Endodermal cell (in vitro differentiated cells): ENCODE measurements around the gene GINS3. TPM values are rescaled to one million over a fixed set of nuclear protein-coding genes. Genes with fewer than 3 reads are reported as not detected.

Experiments
- DNase-seq: peaks from one replicate; pipeline ENCODE4 v3.0.0-alpha.2; 2017
- H3K27ac ChIP-seq: 2 replicates; pipeline ENCODE4 v1.5.1; 2013; ENCODE audit warnings: mild to moderate bottlenecking, low read depth, low read length, moderate library complexity
- H3K27me3 ChIP-seq: 2 replicates; pipeline ENCODE4 v1.6.1; 2013; ENCODE audit warnings: mild to moderate bottlenecking, low read length, moderate library complexity; ENCODE audit not compliant: insufficient read depth, control insufficient read depth, poor library complexity, severe bottlenecking
- H3K36me3 ChIP-seq: 2 replicates; pipeline ENCODE4 v1.7.0; 2013; ENCODE audit warnings: mild to moderate bottlenecking, low read length, moderate library complexity; ENCODE audit not compliant: control insufficient read depth, insufficient read depth
- H3K4me1 ChIP-seq: one replicate; pipeline ENCODE4 v1.7.0; 2013; ENCODE audit warnings: low read length; ENCODE audit not compliant: control insufficient read depth, insufficient read depth
- H3K4me3 ChIP-seq: 2 replicates; pipeline ENCODE4 v1.5.1; 2013; ENCODE audit warnings: mild to moderate bottlenecking, low read length, moderate library complexity
- H3K9ac ChIP-seq: 2 replicates; pipeline ENCODE4 v1.6.1; 2013; ENCODE audit warnings: mild to moderate bottlenecking, low read length, moderate library complexity; ENCODE audit not compliant: poor library complexity, severe bottlenecking; ENCODE audit errors: extremely low read depth
- H3K9me3 ChIP-seq: 2 replicates; pipeline ENCODE4 v1.6.1; 2013; ENCODE audit warnings: mild to moderate bottlenecking, low read length, moderate library complexity; ENCODE audit not compliant: control insufficient read depth
- H3K27ac Mint-ChIP-seq: 2 replicates; pipeline ENCODE4 v1.8.0; 2020; ENCODE audit warnings: mixed read lengths
- H3K27me3 Mint-ChIP-seq: 2 replicates; pipeline ENCODE4 v1.8.0; 2021; ENCODE audit warnings: mild to moderate bottlenecking, mixed read lengths; ENCODE audit not compliant: insufficient read depth
- H3K36me3 Mint-ChIP-seq: 2 replicates; pipeline ENCODE4 v1.8.0; 2020; ENCODE audit warnings: low read depth, mixed read lengths
- H3K4me1 Mint-ChIP-seq: 2 replicates; pipeline ENCODE4 v1.8.0; 2020; ENCODE audit warnings: mixed read lengths
- H3K4me3 Mint-ChIP-seq: 2 replicates; pipeline ENCODE4 v1.8.0; 2020; ENCODE audit warnings: mild to moderate bottlenecking, moderate library complexity, mixed read lengths
- H3K9me3 Mint-ChIP-seq: 2 replicates; pipeline ENCODE4 v1.8.0; 2020; ENCODE audit warnings: mild to moderate bottlenecking, mixed read lengths
- CTCF ChIP-seq: fragments of 200-600 bp; sonication (generic); conservative IDR thresholded peaks from 2 replicates; pipeline ENCODE4 v1.5.0; 2021; ENCODE audit warnings: antibody characterized with exemption, mild to moderate bottlenecking
- whole genome bisulfite sequencing, 2 experiments: methylation state at CpG; one replicate each; pipeline versions ENCODE4 v1.1.5 to v1.1.7; 2013; ENCODE audit warnings: missing lambda C conversion rate in 2 of 2, mixed read lengths in 1 of 2; ENCODE audit not compliant: insufficient coverage in 1 of 2, insufficient read length in 1 of 2; 5-methylcytosine and 5-hydroxymethylcytosine counted together
- total RNA-seq, 2 donors: library from RNA; stranded (reverse); fragmentation: NEBNext Ultra II Directional in 1 of 2; extraction: Animal tissue kit (Norgen Biotek cat#: 25700) in 1 of 2; gene quantifications; 2 replicates in 1 of 2; 3 replicates in 1 of 2; pipeline ENCODE4 v1.2.1, GENCODE V29; 2021

The GINS3 gene
- total RNA-seq, 2 donors from 2014 or later: 10.5 to 14.7 TPM

- Mint-ChIP-seq H3K36me3 (no peaks in the 10 kb centered on the region), H3K27ac (no peak overlapping the region), H3K4me3 (no peak overlapping the region), H3K27me3 (peaks cover 26% of the 10 kb centered on the region), H3K9me3 (no peaks in the 10 kb centered on the region), H3K4me1 (peaks cover 18% of the 10 kb centered on the region)
- WGBS, 2 experiments: 97 to 100% methylated on average over 3 of the region's 3 CpGs
- H3K27me3 ChIP-seq: no peaks in the 10 kb centered on the region
- no peak for TF ChIP-seq CTCF
- H3K9ac ChIP-seq: no peak overlapping the region
- no peak overlapping the region for H3K4me3 ChIP-seq
- no peaks in the 10 kb centered on the region for H3K9me3 ChIP-seq
- peaks cover 8% of the 10 kb centered on the region for H3K4me1 ChIP-seq
- H3K36me3 ChIP-seq: no peaks in the 10 kb centered on the region
- no peak overlapping the region for H3K27ac ChIP-seq
- no peak for DNase-seq
Measured at GRCh38 chr16:58452640-58453039, 60.4 kb downstream of the GINS3 start.

GRCh38 chr16:58454178-58454577 is 61.9 kb downstream of the GINS3 start:
- no peak overlapping the region for H3K27ac ChIP-seq
- no peaks in the 10 kb centered on the region for H3K36me3 ChIP-seq
- H3K27me3 ChIP-seq: no peaks in the 10 kb centered on the region
- H3K4me1 Mint-ChIP-seq: peaks cover 18% of the 10 kb centered on the region
- DNase-seq: no peak
- no peaks in the 10 kb centered on the region for H3K9me3 Mint-ChIP-seq
- H3K27me3 Mint-ChIP-seq: peaks cover 18% of the 10 kb centered on the region
- H3K27ac Mint-ChIP-seq: no peak overlapping the region
- no peak overlapping the region for H3K4me3 ChIP-seq
- WGBS, 2 experiments: 91 to 100% methylated on average over 1 to 2 of the region's 2 CpGs
- peaks cover 8% of the 10 kb centered on the region for H3K4me1 ChIP-seq
- no peak overlapping the region for H3K4me3 Mint-ChIP-seq
- no peaks in the 10 kb centered on the region for H3K9me3 ChIP-seq
- H3K9ac ChIP-seq: no peak overlapping the region
- no peak for TF ChIP-seq CTCF
- H3K36me3 Mint-ChIP-seq: no peaks in the 10 kb centered on the region

DNA sequence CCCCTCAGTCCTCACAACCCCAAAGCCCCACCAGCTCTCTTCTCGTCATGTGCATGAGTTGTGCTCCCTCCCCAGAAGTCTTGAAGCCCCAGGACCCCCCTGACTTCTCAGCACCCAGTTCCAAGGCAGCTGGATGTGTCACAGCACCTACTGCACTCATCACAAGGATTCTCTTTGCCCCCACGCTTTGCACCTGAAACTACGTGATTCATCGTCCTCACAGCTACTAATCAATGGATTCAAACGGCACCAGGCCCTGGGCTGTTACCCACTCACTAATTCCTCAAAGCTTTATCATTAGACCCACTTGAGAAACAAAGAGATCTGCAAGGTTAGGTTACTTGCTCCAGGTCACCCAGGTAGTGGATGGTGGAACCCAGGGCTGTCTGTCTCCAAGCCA is 62.6 kb downstream of the GINS3 start:
- Histone ChIP-seq H3K4me3 (no peak overlapping the region), H3K36me3 (no peaks in the 10 kb centered on the region), H3K27ac (no peak overlapping the region), H3K27me3 (no peaks in the 10 kb centered on the region), H3K9me3 (no peaks in the 10 kb centered on the region), H3K9ac (no peak overlapping the region), H3K4me1 (peaks cover 8% of the 10 kb centered on the region)
- Mint-ChIP-seq H3K4me3 (no peak overlapping the region), H3K27me3 (peaks cover 16% of the 10 kb centered on the region), H3K36me3 (no peaks in the 10 kb centered on the region), H3K9me3 (no peaks in the 10 kb centered on the region), H3K27ac (no peak overlapping the region), H3K4me1 (peaks cover 18% of the 10 kb centered on the region)
- no peak for DNase-seq
- TF ChIP-seq CTCF: no peak
- WGBS, 2 experiments: 91 to 100% methylated on average over 4 to 5 of the region's 5 CpGs

Other genes with a start within 250 kb of the GINS3 start
- gene CSNK2A2, start 194.4 kb upstream of the GINS3 start, total RNA-seq: 100 to 1,000 TPM; 114 to 121 TPM
- not detected for gene PRSS54, start 97.4 kb upstream of the GINS3 start, total RNA-seq
- gene NDRG4, start 107.7 kb downstream of the GINS3 start, total RNA-seq: 10 to 100 TPM; 81.9 to 95.9 TPM
- 10 to 100 TPM; 37.2 to 42.3 TPM for gene SETD6, start 123.0 kb downstream of the GINS3 start, total RNA-seq
- 100 to 1,000 TPM; 253 to 263 TPM for gene CNOT1, start 237.4 kb downstream of the GINS3 start, total RNA-seq